Stimulated activated CD8-positive, alpha-beta memory T cell treated with anti-CD3 and anti-CD28 coated beads, Interleukin-2, amount 100 ng/mL, for 48 hours (primary cell): ENCODE data around the gene APOBEC3H.
A peak's percentile ranks its signal among the peaks of the same experiment; 100 is the strongest.

Source experiments
- DNase-seq, 2 donors: peaks; one replicate each; pipeline ENCODE4 v3.0.0-alpha.2; 2020; ENCODE audit warnings: low read depth in 2 of 2

APOBEC3H gene

DNA sequence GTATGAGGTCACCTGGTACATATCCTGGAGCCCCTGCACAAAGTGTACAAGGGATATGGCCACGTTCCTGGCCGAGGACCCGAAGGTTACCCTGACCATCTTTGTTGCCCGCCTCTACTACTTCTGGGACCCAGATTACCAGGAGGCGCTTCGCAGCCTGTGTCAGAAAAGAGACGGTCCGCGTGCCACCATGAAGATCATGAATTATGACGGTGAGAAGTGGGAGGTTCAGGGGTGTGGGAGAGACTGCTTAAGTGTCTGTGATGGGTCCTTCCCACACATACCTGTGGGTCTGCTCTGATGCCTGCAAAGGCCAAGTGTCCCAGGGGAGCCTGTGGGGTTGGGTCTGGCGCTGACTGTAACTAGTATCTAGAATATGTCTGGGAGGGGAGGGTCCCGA, 16.0 kb upstream of the APOBEC3H start:
- no peak for DNase-seq

DNA sequence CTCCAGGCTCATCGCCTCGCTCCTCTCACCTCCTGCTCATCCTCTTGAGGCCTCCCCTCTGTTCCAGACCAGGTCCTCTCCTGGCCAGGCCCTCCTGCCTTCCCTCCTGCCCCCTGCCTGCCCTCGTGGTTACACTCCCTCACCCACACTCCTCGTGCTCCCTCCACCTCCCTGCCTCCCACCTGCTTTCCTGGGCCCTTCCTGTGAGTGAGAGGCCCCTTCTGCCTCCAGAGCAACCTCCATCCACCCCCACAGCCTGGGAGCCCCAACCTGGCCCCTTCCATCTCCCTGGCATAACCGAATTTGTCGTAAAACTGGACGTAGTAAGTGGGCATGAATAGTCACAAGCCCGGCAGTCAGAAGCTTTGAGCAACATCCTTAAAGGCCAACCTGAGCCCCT, 15.4 kb upstream of the APOBEC3H start:
- no peak for DNase-seq

- DNase-seq, result no peak
These were observed 13.6 kb upstream of the APOBEC3H start for GRCh38 chr22:39083212-39084165.

DNA sequence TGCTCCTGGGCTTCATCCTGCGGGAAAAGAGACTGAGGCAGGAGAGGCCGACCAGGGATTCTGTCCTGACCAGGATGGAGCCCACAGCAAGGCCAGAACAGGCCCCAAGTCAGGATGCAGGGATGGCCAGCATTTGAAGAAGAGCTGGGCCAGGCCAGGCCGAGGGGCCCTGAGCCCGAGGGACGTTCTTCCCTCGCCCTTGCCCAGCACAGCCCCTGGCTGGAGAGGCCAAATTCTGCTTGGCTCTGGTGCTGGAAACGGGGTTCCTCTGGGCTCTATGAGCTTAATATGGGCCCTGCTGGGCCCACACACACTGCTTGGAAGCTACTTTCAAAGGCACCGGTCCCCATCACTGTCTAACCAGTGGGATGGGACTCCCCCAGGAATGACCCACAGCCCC, 12.4 kb upstream of the APOBEC3H start:
- no peak for DNase-seq

GRCh38 chr22:39087098-39087497, 9.9 kb upstream of the APOBEC3H start:
- no peak for DNase-seq

DNA sequence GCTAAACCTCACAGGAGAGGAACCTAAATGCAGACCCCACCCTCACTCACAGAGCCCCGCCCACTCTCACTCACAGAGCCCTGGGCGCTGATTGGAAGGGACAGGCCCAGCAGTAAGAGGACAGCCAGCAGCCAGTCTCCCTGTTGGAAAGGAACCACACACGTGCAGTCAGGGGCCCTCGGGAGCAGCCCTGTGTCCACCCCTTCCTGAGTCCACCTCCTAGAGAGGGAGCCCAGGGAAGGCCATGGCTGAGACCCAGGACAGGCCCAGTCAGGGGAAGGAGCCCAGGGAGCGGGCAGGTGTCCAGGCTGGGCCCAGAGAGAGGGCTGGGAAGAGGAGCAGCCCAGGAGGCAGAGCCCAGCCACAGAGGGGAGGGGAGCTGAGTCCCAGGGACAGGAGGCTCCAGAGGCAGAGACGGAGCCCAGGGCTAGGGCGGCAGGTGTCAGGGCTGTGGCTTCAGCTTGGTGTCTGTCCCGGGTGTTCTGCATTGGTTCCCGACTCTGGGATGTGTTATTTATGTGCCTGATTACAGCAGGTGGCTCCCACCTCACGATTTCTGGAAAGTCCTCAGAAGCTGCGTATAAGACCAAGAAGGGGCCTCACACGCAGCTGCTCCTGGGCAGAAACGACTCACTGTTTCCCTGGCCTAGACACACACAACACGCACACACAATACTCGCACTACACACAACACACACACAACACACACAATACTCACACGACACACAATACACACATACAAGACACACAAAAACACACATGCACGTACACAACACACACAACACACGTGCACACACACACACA, 9.0 kb upstream of the APOBEC3H start:
- no peak for DNase-seq

- no peak for DNase-seq
These were observed 8.4 kb upstream of the APOBEC3H start for GRCh38 chr22:39088685-39089032.

GRCh38 chr22:39089928-39090327, 7.1 kb upstream of the APOBEC3H start:
- no peak for DNase-seq

GRCh38 chr22:39090426-39091064, 6.5 kb upstream of the APOBEC3H start:
- DNase-seq, result peak; percentile 73 to 85

- DNase-seq, result no peak
These were observed 5.6 kb upstream of the APOBEC3H start for GRCh38 chr22:39091126-39092081.

- DNase-seq, result no peak
These were observed 4.8 kb upstream of the APOBEC3H start for GRCh38 chr22:39092111-39092862.

DNA sequence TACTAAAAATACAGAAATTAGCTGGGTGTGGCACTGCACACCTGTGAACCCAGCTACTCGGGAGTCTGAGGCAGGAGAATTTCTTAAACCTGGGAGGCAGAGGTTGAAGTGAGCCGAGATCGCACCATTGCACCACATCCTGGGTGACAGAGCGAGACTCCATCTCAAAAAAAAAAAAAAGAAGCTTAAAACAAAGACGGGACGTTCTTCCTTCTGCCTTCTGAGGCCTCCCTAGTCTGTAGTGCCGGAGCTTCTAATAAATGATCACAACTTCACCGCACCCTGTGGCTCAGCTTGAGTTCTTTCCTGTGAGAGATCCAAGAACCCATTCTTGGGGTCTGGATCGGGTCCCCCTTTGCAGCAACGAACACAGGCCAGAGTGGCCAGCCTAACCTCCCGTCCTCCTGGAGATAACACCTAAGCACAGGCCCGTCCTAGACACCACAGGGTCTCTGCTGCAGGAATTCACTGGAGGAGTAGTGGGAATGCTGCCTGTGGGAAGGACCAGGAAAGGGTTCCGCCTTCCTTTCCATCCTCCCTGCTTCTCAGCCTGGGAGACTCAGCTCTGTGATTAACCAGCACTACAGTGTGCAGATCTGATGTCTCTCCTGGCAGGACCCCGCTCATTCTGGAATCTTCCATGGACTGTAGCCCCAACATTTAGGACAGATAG, 2.2 kb upstream of the APOBEC3H start:
- no peak for DNase-seq

GRCh38 chr22:39095971-39096370, 1.1 kb upstream of the APOBEC3H start:
- DNase-seq, result no peak

DNA sequence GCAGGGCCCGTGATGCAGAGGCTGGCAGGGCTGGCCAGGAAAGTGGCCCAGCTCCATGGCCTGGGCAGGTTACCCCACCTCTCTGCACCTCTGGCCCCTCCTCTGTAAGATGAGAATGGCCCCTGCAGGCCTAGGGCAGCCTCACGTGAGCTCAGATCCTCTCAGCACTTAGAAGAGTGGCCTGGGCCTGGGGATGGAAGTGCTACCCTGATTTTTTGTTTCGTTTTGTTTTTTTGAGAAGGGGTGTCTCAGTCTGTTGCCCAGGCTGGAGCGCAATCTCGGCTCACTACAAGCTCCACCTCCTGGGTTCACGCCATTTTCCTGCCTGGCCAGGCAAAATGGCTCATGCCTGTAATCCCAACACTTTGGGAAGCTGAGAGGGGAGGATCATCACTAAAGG, 982 bp downstream of the APOBEC3H start:
- no peak for DNase-seq

GRCh38 chr22:39098576-39098975, 1.5 kb downstream of the APOBEC3H start:
- no peak for DNase-seq

DNA sequence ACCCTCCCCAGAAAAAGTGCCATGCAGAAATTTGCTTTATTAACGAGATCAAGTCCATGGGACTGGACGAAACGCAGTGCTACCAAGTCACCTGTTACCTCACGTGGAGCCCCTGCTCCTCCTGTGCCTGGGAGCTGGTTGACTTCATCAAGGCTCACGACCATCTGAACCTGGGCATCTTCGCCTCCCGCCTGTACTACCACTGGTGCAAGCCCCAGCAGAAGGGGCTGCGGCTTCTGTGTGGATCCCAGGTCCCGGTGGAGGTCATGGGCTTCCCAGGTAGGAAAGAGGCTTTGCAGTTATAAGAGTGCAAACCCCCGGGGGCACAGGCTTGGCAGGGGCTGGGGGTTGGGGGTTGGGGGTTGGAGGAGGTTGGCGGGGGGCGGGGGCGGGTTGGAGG, 4.2 kb downstream of the APOBEC3H start:
- DNase-seq, result no peak

- no peak for DNase-seq
These were observed 6.4 kb downstream of the APOBEC3H start for GRCh38 chr22:39103431-39103830.

DNA sequence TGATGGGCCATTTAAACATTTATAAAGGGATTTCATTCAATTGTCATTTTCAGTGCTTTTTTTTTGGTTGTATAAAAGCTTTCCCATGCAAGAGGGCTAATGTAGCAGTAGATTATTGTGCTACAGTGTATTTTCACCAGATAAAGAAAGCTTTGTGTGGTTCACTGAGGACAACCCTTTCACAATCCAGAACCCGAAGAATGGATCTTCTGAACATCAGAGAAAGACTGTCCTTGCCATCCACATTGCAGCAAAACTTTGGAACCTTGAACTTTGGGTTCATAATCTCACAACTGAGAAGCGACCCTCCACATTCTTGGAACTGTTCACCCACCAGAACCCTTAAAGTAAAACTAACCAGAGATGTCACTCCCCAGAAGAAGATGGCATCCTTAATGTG, 9.3 kb downstream of the APOBEC3H start:
- no peak for DNase-seq

DNA sequence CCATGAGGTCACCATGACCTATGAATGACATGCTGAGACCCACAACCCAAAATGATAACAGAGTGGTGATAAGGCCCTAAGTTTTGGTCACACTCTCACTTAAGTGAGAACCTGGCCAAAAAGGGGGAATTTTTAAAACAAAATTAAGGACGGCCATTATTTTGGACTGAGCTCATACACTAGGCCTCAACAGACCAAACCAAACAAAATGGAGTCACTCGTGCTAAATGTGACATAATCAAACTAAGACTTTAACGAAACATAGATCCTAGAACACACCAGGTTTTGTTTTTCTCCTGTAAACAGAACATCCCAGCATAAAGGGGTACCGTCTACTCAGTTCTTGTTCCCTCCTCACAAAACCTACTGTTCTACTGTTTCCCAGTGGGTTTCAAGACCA, 11.4 kb downstream of the APOBEC3H start:
- DNase-seq, result no peak

DNA sequence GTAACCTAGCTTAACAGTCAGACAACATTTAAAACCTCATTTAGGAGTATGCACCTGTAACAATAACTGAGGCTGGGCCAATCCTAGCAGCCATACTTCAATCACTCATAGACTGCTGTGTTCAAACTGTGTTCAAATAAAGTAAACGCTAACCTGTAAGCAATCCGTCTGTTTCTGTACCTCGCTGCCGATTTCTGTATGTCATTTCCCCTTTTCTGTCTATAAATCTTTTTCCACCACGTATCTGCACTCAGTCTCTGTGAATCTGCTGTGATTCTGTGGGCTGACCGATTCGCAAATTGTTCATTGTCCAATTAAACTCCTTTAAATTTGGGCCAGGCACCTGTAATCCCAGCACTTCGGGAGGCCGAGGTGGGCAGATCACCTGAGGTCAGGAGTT, 12.3 kb downstream of the APOBEC3H start:
- no peak for DNase-seq
